NCI-H1930 (cell line): ENCODE results near the gene RCBTB2.

Source experiments
- DNase-seq, 2 experiments: peaks; one replicate each; lab custom pipeline; 2025; lab: John Stamatoyannopoulos, UW

The RCBTB2 gene

DNA sequence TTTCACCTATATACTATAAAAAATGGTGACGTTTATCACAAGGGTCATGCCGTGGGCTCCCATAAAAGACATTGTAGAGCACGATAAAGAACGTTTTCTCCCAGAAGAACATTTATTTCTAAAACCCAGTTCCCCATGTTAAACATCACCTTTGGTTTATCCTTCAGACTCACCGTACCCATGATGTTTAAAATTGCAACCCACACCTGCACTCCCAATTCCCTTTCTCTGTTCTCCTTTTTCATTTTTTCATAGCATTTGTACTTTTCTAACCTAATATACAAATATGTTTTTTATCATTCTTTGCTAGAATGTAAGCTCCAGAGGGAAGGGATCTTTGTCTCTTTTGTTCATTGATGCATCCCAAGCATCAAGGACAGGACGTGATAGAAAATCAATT is 2.0 kb downstream of the RCBTB2 start:
- no peak for DNase-seq

GRCh38 chr13:48528720-48529119 is 4.2 kb downstream of the RCBTB2 start:
- DNase-seq, result no peak

GRCh38 chr13:48527955-48528354 is 4.9 kb downstream of the RCBTB2 start:
- no peak for DNase-seq

GRCh38 chr13:48526286-48526685 is 6.6 kb downstream of the RCBTB2 start:
- DNase-seq, result no peak

DNA sequence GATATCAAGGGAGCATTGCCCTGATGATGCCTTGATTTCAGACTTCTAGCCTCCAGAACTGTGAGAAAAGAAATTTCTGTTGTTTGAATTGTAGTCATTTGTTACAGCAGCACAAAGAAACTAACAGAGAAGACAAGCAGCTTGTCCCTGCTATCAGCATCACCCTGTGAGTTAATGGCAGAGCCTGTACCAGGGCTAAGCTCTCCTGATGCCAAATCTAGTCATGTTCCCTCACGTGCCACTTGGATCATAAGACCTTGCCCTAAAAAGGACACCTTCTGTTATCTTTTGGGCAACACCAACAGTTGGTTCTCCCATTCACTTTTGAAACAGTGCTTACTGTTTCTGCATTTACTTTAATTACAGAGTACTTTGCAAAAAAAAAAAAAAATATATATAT is 14.8 kb downstream of the RCBTB2 start:
- no peak for DNase-seq

DNA sequence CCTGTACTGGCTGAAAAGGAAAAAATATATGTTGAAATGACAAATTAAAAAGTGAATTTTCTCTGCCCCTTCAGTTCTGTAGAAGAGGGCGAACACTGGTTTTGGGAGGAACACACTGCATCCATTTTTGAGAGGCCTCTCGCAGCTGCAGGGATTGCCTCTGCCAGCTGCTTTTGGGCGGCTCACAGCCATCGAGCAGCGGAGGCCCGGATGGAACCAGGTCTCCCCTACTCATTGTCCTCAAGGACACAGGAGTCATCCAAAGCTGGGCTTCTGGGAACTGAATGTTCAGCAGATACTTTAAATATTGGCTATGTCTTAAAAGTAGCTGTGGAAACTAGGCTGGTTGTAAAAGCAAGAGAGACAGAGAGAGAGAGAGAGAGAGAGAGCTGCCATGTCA is 17.1 kb downstream of the RCBTB2 start:
- DNase-seq, result no peak

- DNase-seq, result no peak
These were observed 18.1 kb downstream of the RCBTB2 start for GRCh38 chr13:48514793-48515192.

DNA sequence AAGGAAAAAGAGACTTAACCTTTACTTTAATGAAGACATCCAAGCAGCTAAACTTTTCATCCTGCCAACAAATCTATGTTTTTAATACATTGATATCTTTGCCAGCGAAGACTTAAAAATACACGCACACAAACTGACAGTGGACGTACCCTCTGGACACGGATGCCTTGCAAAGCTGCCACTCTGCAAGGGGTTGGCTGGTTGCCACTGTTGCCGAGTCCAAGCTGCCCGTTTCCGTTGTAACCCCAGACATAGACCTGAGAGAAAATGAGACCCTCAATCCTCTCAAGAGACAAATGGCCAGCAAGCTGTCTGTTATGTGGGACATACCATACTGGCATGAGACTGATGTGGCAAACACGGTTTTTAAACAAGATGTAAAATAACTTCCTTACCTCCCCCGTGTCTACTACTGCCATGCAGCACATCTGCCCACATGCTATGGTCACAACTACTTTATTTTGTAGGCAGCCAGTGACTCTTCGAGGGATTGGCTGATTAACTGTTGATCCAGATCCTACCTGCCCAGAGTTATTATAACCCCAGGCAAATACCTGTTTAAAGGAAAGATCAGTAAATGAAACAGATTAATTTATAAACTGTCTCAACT is 21.2 kb downstream of the RCBTB2 start:
- no peak for DNase-seq

GRCh38 chr13:48510698-48511097 is 22.2 kb downstream of the RCBTB2 start:
- no peak for DNase-seq

GRCh38 chr13:48508011-48508410 is 24.9 kb downstream of the RCBTB2 start:
- DNase-seq, result no peak

DNA sequence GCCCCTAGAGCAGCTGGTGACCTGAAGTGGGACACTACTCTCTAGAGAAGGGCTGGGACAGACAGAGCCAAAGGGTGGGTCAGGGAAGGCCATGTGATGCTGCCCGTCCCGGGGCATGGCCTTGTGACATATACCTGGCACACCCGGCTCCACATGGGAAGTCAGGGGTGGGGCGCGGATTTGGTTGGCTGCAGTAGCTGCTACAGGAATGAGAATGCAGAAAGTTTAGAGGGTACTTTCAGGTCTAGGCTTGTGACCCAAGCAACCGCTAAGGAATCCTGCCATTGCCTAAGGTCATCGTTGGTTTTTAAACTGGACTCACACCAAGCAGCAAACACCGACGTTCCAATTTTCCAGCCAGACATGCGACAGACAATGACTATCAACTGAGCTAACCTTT is 25.9 kb downstream of the RCBTB2 start:
- DNase-seq, result no peak

GRCh38 chr13:48506092-48506701 is 26.7 kb downstream of the RCBTB2 start:
- DNase-seq, result no peak

GRCh38 chr13:48505597-48506091 is 27.2 kb downstream of the RCBTB2 start:
- DNase-seq, result no peak

- no peak for DNase-seq
These were observed 27.9 kb downstream of the RCBTB2 start for GRCh38 chr13:48505012-48505411.

DNA sequence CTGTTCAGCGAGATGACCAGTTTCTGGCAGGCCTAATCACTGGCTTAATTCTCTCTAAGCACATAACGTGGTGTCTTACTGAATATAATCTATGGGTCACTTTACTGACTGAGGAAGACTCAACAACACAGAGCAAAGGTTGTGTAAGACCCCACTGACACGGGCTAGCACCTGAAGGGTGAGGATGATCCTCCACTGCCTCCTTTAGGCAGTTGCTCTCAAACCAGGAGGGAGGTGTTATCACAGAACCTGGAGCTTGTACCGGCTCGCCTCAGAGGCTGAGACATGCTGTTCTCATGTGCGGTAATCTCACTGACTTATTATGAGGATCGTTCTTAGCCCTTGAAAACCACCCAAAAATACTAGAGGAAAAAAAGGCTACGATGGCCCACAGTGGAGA is 28.3 kb downstream of the RCBTB2 start:
- no peak for DNase-seq

DNA sequence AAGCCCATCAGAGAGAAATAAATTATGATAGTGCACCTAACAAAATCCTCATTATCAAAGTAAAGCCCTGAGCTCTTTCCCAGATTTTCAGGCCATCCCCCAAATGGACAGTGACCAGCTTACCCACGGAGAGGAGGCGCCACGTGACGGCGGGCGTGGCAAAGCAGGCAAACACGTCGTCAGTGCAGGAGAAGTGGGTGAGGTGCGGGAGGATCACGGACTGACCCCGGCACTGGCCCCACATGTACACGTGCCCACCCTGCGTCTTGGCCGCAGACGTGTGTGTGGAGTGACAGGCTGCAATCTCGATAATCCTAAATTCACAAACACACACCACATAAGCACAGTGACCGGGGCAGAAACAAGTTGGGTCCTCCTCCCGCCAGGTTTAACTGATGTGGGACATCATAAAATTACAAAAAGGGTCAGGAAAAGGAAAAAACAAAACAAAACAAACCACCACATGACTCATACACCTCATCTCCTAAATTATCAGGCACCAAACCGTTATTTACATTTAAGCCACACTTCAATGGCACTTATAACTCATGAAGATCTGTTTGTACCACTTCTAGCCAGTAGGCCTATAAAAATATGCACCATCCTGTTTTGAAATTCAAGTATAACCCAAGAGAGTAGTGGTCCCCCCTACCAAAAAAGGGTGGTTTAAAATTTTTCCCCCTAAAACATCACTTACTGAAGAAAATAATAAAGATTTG is 30.1 kb downstream of the RCBTB2 start:
- no peak for DNase-seq

GRCh38 chr13:48501705-48502104 is 31.2 kb downstream of the RCBTB2 start:
- no peak for DNase-seq

GRCh38 chr13:48500652-48501197 is 32.2 kb downstream of the RCBTB2 start:
- DNase-seq, result no peak

DNA sequence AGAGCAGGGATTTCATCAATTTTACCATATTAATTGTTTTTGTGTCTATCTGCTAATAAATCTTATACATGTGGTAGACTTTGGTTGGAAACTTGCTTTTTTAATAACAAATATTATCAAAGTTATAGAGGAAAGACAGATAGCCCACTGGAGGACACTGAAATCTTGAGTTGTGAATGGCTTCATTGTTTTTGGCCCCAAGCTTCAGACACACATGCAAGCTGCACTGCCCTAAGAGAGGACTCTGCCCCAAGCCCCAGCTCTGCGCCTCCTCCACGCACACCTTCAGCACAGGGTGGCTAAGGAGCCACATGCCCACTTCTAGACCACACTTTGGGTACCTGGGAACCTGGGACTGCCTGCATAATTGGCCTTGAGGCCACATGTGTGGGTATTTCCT is 35.2 kb downstream of the RCBTB2 start:
- no peak for DNase-seq

DNA sequence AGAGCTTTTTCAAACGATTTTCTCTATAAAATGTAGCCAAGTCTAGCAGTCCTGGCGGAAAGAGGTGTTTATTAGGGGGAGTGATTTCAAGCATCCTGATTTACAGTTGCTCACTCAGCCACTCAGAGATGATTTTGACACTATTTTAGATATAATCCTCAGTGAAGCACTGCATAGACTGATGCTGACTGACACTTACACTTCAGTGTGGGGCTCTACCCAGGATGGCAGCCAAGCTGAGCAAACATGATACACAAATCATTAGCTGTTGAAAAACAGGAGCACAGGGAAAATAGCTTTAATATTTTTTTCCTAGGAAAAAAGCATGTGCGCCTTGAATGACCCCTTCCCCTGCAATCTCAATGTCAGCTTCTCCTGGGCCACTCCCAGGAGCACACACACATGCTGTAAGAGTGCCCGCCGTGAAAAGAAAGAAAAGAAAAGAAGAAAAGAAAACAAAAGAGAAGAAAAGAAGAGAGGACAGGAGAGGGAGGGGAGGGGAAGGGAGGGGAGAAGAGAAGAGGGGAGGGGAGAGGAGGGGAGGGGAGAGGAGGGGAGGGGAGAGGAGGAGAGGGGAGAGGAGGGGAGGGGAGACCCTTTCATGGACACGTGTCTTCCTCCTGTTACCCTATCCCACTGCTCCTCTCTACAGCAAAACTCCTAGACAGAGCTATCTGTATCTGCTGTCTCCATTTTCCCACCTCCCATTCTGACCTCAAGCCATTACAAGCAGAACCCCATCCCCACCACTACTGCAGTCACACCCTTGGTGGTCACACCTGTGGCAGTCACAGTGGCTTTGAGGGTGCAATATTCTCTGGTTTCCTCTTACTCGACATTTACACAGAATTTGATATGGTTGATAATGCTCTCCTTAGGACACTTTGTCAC is 36.4 kb downstream of the RCBTB2 start:
- no peak for DNase-seq

DNA sequence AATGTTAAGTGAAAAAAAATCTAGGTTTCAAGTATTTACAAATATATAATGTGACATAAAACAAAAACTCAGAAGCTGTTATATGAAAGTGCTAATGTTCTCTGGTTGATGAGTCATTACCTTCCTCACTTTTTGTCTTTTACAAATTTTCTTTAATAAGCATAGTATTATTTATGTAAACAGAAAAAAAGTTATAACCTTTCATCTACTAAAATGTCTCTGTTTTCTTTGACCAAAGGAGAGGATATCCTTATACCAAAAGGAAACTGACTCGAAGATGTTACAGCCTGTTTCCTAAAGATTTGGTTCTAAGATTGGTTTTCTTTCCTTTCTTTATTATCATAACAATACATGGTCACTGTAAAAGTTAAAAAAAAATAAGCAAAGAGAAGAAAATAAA is 38.0 kb downstream of the RCBTB2 start:
- no peak for DNase-seq

- no peak for DNase-seq
These were observed 39.0 kb downstream of the RCBTB2 start for GRCh38 chr13:48493851-48494250.
